ENCODE data around the gene SORCS2. TPM values are rescaled to one million over a fixed set of nuclear protein-coding genes. Genes with fewer than 3 reads are reported as not detected.

The SORCS2 gene
- total RNA-seq, 1 donor from 2014 or later: 13.4 TPM

- H3K9me3 Mint-ChIP-seq: no peaks in the 10 kb centered on the region
- no peak for DNase-seq (ENCODE audit: extremely low spot score, unreplicated experiment)
- H3K36me3 Mint-ChIP-seq: no peaks in the 10 kb centered on the region
- peaks cover 13% of the 10 kb centered on the region for H3K4me1 Mint-ChIP-seq (ENCODE audit: unreplicated experiment)
- no peak overlapping the region for H3K4me3 Mint-ChIP-seq
- H3K27me3 Mint-ChIP-seq: no peaks in the 10 kb centered on the region
- no peak for TF ChIP-seq CTCF (conservative IDR thresholded peaks at IDR 0.05)
- H3K27ac Mint-ChIP-seq: peak overlapping the region; percentile 57
These were observed 34.1 kb downstream of the SORCS2 start for GRCh38 chr4:7226439-7226838.

GRCh38 chr4:7227008-7227407 lies 34.7 kb downstream of the SORCS2 start:
- Mint-ChIP-seq H3K36me3 (no peaks in the 10 kb centered on the region), H3K4me1 (ENCODE audit: unreplicated experiment) (peaks cover 13% of the 10 kb centered on the region), H3K27ac (peak overlapping the region; percentile 57), H3K4me3 (no peak overlapping the region), H3K9me3 (no peaks in the 10 kb centered on the region), H3K27me3 (no peaks in the 10 kb centered on the region)
- TF ChIP-seq CTCF (conservative IDR thresholded peaks at IDR 0.05): no peak
- no peak for DNase-seq (ENCODE audit: extremely low spot score, unreplicated experiment)

- DNase-seq (ENCODE audit: extremely low spot score, unreplicated experiment): no peak
- no peaks in the 10 kb centered on the region for H3K27me3 Mint-ChIP-seq
- H3K36me3 Mint-ChIP-seq: no peaks in the 10 kb centered on the region
- H3K9me3 Mint-ChIP-seq: no peaks in the 10 kb centered on the region
- no peak overlapping the region for H3K4me3 Mint-ChIP-seq
- TF ChIP-seq CTCF (conservative IDR thresholded peaks at IDR 0.05): no peak
- no peak overlapping the region for H3K27ac Mint-ChIP-seq
- peaks cover 13% of the 10 kb centered on the region for H3K4me1 Mint-ChIP-seq (ENCODE audit: unreplicated experiment)
These were observed 36.4 kb downstream of the SORCS2 start for GRCh38 chr4:7228734-7229133.

GRCh38 chr4:7232061-7232650 lies 39.8 kb downstream of the SORCS2 start:
- H3K36me3 Mint-ChIP-seq: no peaks in the 10 kb centered on the region
- TF ChIP-seq CTCF (conservative IDR thresholded peaks at IDR 0.05): no peak
- DNase-seq (ENCODE audit: extremely low spot score, unreplicated experiment): no peak
- H3K27me3 Mint-ChIP-seq: no peaks in the 10 kb centered on the region
- H3K4me3 Mint-ChIP-seq: no peak overlapping the region
- H3K9me3 Mint-ChIP-seq: no peaks in the 10 kb centered on the region
- no peak overlapping the region for H3K27ac Mint-ChIP-seq
- H3K4me1 Mint-ChIP-seq (ENCODE audit: unreplicated experiment): peaks cover 5% of the 10 kb centered on the region

- Mint-ChIP-seq H3K4me3 (no peak overlapping the region), H3K9me3 (no peaks in the 10 kb centered on the region), H3K36me3 (no peaks in the 10 kb centered on the region), H3K27me3 (no peaks in the 10 kb centered on the region), H3K4me1 (ENCODE audit: unreplicated experiment) (peaks cover 10% of the 10 kb centered on the region), H3K27ac (no peak overlapping the region)
- no peak for DNase-seq (ENCODE audit: extremely low spot score, unreplicated experiment)
- TF ChIP-seq CTCF (conservative IDR thresholded peaks at IDR 0.05): no peak
These were observed 40.8 kb downstream of the SORCS2 start for GRCh38 chr4:7233006-7233580.
